OCI-LY3 (cell line): ENCODE data around the gene C1orf21.
A peak's percentile ranks its signal among the peaks of the same experiment; 100 is the strongest.

ENCODE experiments used
- H2AFZ ChIP-seq: fragments of 200-600, 300-600 bp; shearing (Covaris generic); 2 replicates; pipeline ENCODE4 v1.6.0; 2014; ENCODE audit warnings: antibody characterized with exemption, low read depth, low read length
- H3K27ac ChIP-seq: fragments of 200-600, 300-600 bp; sonication (generic); 2 replicates; pipeline ENCODE4 v1.5.1; 2014; ENCODE audit warnings: mild to moderate bottlenecking, low read length, moderate library complexity, mixed read lengths
- H3K27me3 ChIP-seq: fragments of 200-600, 300-600 bp; sonication (generic); 2 replicates; pipeline ENCODE4 v1.6.1; 2014; ENCODE audit warnings: low read depth, low read length, mixed read lengths
- H3K36me3 ChIP-seq: fragments of 200-600, 300-600 bp; sonication (generic); replicated peaks from 2 replicates; pipeline ENCODE3; 2014; ENCODE audit warnings: low read depth, low read length, mixed read lengths
- H3K4me1 ChIP-seq: fragments of 300-600, 200-600 bp; sonication (generic); 2 replicates; pipeline ENCODE4 v1.6.1; 2014; ENCODE audit warnings: low read length, mixed read lengths
- H3K4me2 ChIP-seq: fragments of 200-600, 300-600 bp; sonication (generic); 2 replicates; pipeline ENCODE4 v1.6.1; 2014; ENCODE audit warnings: low read length, mixed read lengths
- H3K4me3 ChIP-seq: fragments of 300-600, 200-600 bp; sonication (generic); 2 replicates; pipeline ENCODE4 v1.5.1; 2014; ENCODE audit warnings: antibody characterized with exemption, mild to moderate bottlenecking, low read length, moderate library complexity
- H3K79me2 ChIP-seq: fragments of 300-600, 200-600 bp; shearing (Covaris generic); 2 replicates; pipeline ENCODE4 v1.6.1; 2014; ENCODE audit warnings: mild to moderate bottlenecking, low read length, mixed read lengths
- H3K9ac ChIP-seq: fragments of 300-600, 200-600 bp; shearing (Covaris generic); 2 replicates; pipeline ENCODE4 v1.6.0; 2014; ENCODE audit warnings: mild to moderate bottlenecking, low read length, moderate library complexity
- H3K9me3 ChIP-seq: fragments of 200-600, 300-600 bp; shearing (Covaris generic); 2 replicates; pipeline ENCODE4 v1.6.1; 2014; ENCODE audit warnings: low read length, mixed read lengths; ENCODE audit not compliant: insufficient read depth
- H4K20me1 ChIP-seq: fragments of 200-600, 300-600 bp; sonication (generic); 2 replicates; pipeline ENCODE4 v1.6.1; 2016; ENCODE audit warnings: low read length, mixed read lengths; ENCODE audit not compliant: insufficient read depth
- EZH2phosphoT487 ChIP-seq: fragments of 200-600 bp; shearing (Covaris generic); IDR thresholded peaks from 2 replicates; pipeline ENCODE4 v1.6.1; 2018; ENCODE audit warnings: antibody characterized with exemption, mixed run types, low read depth
- TF ChIP-seq, protein P1 (sequence below): fragments of 200-600, 300-600 bp; sonication (generic); IDR thresholded peaks from 2 replicates; pipeline ENCODE4 v1.5.1; 2014; ENCODE audit warnings: antibody characterized with exemption, low read length, low read depth

Gene C1orf21

GRCh38 chr1:184563308-184563707, 176.5 kb downstream of the C1orf21 start:
- Histone ChIP-seq H3K27ac (no peak overlapping the region), H3K27me3 (no peaks in the 10 kb centered on the region), H3K79me2 (no peaks in the 10 kb centered on the region), H3K9me3 (no peaks in the 10 kb centered on the region), H3K36me3 (no peaks in the 10 kb centered on the region), H3K9ac (no peak overlapping the region), H3K4me2 (no peak overlapping the region), H3K4me3 (no peak overlapping the region), H2AFZ (no peak overlapping the region), H3K4me1 (peaks cover 4% of the 10 kb centered on the region), H4K20me1 (no peaks in the 10 kb centered on the region)
- no peak for TF ChIP-seq EZH2phosphoT487
- TF ChIP-seq, protein P1, sequence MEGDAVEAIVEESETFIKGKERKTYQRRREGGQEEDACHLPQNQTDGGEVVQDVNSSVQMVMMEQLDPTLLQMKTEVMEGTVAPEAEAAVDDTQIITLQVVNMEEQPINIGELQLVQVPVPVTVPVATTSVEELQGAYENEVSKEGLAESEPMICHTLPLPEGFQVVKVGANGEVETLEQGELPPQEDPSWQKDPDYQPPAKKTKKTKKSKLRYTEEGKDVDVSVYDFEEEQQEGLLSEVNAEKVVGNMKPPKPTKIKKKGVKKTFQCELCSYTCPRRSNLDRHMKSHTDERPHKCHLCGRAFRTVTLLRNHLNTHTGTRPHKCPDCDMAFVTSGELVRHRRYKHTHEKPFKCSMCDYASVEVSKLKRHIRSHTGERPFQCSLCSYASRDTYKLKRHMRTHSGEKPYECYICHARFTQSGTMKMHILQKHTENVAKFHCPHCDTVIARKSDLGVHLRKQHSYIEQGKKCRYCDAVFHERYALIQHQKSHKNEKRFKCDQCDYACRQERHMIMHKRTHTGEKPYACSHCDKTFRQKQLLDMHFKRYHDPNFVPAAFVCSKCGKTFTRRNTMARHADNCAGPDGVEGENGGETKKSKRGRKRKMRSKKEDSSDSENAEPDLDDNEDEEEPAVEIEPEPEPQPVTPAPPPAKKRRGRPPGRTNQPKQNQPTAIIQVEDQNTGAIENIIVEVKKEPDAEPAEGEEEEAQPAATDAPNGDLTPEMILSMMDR, result peak; percentile 92

GRCh38 chr1:184567009-184567408, 180.2 kb downstream of the C1orf21 start:
- no peaks in the 10 kb centered on the region for H3K36me3 ChIP-seq
- no peak overlapping the region for H2AFZ ChIP-seq
- H3K9me3 ChIP-seq, result no peaks in the 10 kb centered on the region
- TF ChIP-seq, protein P1, result no peak
- TF ChIP-seq EZH2phosphoT487, result no peak
- no peak overlapping the region for H3K4me2 ChIP-seq
- peaks cover 12% of the 10 kb centered on the region for H3K4me1 ChIP-seq
- H3K9ac ChIP-seq, result no peak overlapping the region
- no peaks in the 10 kb centered on the region for H3K79me2 ChIP-seq
- H4K20me1 ChIP-seq, result no peaks in the 10 kb centered on the region
- H3K27ac ChIP-seq, result no peak overlapping the region
- H3K4me3 ChIP-seq, result no peak overlapping the region
- H3K27me3 ChIP-seq, result no peaks in the 10 kb centered on the region

GRCh38 chr1:184567637-184568036, 180.8 kb downstream of the C1orf21 start:
- Histone ChIP-seq H3K9me3 (no peaks in the 10 kb centered on the region), H3K4me1 (peaks cover 12% of the 10 kb centered on the region), H3K27ac (no peak overlapping the region), H3K79me2 (no peaks in the 10 kb centered on the region), H3K4me3 (no peak overlapping the region), H3K4me2 (no peak overlapping the region), H4K20me1 (no peaks in the 10 kb centered on the region), H3K9ac (no peak overlapping the region), H3K36me3 (no peaks in the 10 kb centered on the region), H2AFZ (no peak overlapping the region), H3K27me3 (no peaks in the 10 kb centered on the region)
- TF ChIP-seq, protein P1, result no peak
- TF ChIP-seq EZH2phosphoT487, result no peak

- no peaks in the 10 kb centered on the region for H3K27me3 ChIP-seq
- no peak for TF ChIP-seq EZH2phosphoT487
- TF ChIP-seq, protein P1, result no peak
- H3K9ac ChIP-seq, result no peak overlapping the region
- H3K4me3 ChIP-seq, result no peak overlapping the region
- no peak overlapping the region for H3K27ac ChIP-seq
- no peaks in the 10 kb centered on the region for H3K36me3 ChIP-seq
- peaks cover 10% of the 10 kb centered on the region for H3K4me1 ChIP-seq
- no peaks in the 10 kb centered on the region for H3K9me3 ChIP-seq
- no peak overlapping the region for H3K4me2 ChIP-seq
- H3K79me2 ChIP-seq, result no peaks in the 10 kb centered on the region
- H2AFZ ChIP-seq, result no peak overlapping the region
- H4K20me1 ChIP-seq, result no peaks in the 10 kb centered on the region
These were observed 181.3 kb downstream of the C1orf21 start for GRCh38 chr1:184568148-184568547.
